Thymus (tissue), 11 donors: Measurements from ENCODE around the gene TGFBR3. TPM values are rescaled to one million over a fixed set of nuclear protein-coding genes. Genes with fewer than 3 reads are reported as not detected.
A peak's percentile ranks its signal among the peaks of the same experiment; 100 is the strongest.

Experiments
- DNase-seq, 9 donors: peaks; one replicate each; pipeline ENCODE4 v3.0.0-alpha.2; 2013; ENCODE audit warnings: low spot score in 9 of 9, low read depth in 6 of 9, missing footprints in 1 of 9
- H3K27ac ChIP-seq, 2 donors: one replicate each; pipeline ENCODE4 v1.5.1; 2013; ENCODE audit warnings: control low read depth in 1 of 2, low read depth in 1 of 2, low read length in 1 of 2, mild to moderate bottlenecking in 1 of 2, moderate library complexity in 1 of 2
- H3K27me3 ChIP-seq, 2 donors: one replicate each; pipeline ENCODE4 v1.5.1; 2013; ENCODE audit warnings: low read length in 1 of 2; ENCODE audit not compliant: control insufficient read depth in 2 of 2, insufficient read depth in 1 of 2
- H3K36me3 ChIP-seq, 2 donors: one replicate each; pipeline ENCODE4 v1.5.1; 2013; ENCODE audit warnings: low read length in 1 of 2, mild to moderate bottlenecking in 1 of 2, moderate library complexity in 1 of 2; ENCODE audit not compliant: control insufficient read depth in 2 of 2, insufficient read depth in 2 of 2
- H3K4me1 ChIP-seq, 2 donors: one replicate each; pipeline ENCODE4 v1.5.1; 2013; ENCODE audit warnings: low read length in 2 of 2; ENCODE audit not compliant: control insufficient read depth in 2 of 2, insufficient read depth in 2 of 2
- H3K4me3 ChIP-seq, 2 donors: one replicate each; pipeline ENCODE4 v1.5.1; 2013; ENCODE audit warnings: low read length in 2 of 2, control low read depth in 1 of 2, mild to moderate bottlenecking in 1 of 2
- H3K9me3 ChIP-seq, 2 donors: one replicate each; pipeline ENCODE4 v1.5.1; 2013; ENCODE audit warnings: low read length in 1 of 2, mild to moderate bottlenecking in 1 of 2; ENCODE audit not compliant: control insufficient read depth in 2 of 2, insufficient read depth in 1 of 2
- whole genome bisulfite sequencing: extraction: QIAGEN DNeasy Blood & Tissue Kit; methylation state at CpG from one replicate; pipeline ENCODE4 v1.1.7; 2013; 5-methylcytosine and 5-hydroxymethylcytosine counted together
- polyA plus RNA-seq: library from polyadenylated mRNA; stranded (reverse); fragments of 200-250 nt; gene quantifications from one replicate; pipeline ENCODE4 v1.2.3, GENCODE V29; 2013
- total RNA-seq: library from RNA; stranded (reverse); fragments of 120-200 nt; gene quantifications from one replicate; pipeline ENCODE4 v1.2.4, GENCODE V29; 2013
- donor health status: healthy.

The TGFBR3 gene
- total and polyA plus RNA-seq, 2 donors: 5.4 to 10.1 TPM

GRCh38 chr1:91714867-91715381 lies 171.0 kb downstream of the TGFBR3 start:
- Histone ChIP-seq H3K27me3 (no peaks in the 10 kb centered on the region), H3K27ac (no peak overlapping the region), H3K4me1 (peaks cover 0 to 3% of the 10 kb centered on the region in 2 donors), H3K4me3 (no peak overlapping the region), H3K9me3 (no peaks in the 10 kb centered on the region), H3K36me3 (no peaks in the 10 kb centered on the region)
- no peak for DNase-seq
- WGBS: 96% methylated on average over 8 of the region's 8 CpGs

DNA sequence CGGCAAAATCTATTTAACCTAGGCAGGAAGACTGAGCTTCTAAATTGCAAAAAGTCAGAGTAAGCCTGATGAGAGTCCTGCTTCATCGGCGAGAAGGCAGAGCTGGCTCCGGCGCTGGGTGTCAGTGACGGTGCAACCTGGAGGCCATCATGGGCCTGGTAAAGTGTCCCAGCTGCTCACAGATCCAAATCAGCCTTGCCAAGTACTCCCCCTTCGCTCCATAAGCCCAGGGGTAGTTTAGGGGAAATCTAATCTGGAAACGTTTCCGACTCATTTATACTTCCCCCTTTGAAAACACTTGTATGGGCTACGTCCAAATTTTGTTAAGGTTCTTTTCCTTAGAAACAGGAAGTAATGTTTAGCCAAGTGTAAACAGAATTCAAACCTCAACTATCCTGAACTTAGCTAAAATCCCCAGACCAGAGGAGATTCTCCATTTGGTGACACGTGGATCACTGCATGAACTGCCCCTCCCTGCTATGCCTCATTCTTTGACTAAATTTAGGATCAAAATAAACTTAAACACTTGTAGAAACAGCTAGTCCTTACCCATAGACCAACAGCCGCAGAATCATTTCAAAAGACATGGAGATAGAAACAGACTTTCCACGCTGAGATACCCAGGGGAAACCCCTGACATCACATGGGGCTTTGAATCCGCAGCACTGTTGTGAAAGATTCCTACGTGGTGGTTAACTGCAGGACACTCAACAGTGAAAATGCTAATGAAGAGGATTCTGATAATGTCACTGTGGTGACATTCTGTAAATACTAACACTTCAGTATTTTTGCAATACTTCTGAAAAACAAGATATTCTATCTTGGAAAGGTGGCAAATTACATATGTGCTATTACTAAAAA lies 172.7 kb downstream of the TGFBR3 start:
- peak overlapping the region; percentile 66 to 76 for H3K27ac ChIP-seq
- H3K36me3 ChIP-seq: no peaks in the 10 kb centered on the region
- H3K9me3 ChIP-seq: no peaks in the 10 kb centered on the region
- no peak overlapping the region for H3K4me3 ChIP-seq
- H3K4me1 ChIP-seq: peaks cover 0 to 3% of the 10 kb centered on the region in 2 donors
- H3K27me3 ChIP-seq: no peaks in the 10 kb centered on the region
- peak in 1 of 9 donors; percentile 29 for DNase-seq
- WGBS: 66% methylated on average over 15 of the region's 15 CpGs

GRCh38 chr1:91712393-91712792 lies 173.6 kb downstream of the TGFBR3 start:
- Histone ChIP-seq H3K9me3 (no peaks in the 10 kb centered on the region), H3K4me3 (no peak overlapping the region), H3K27ac (no peak overlapping the region), H3K27me3 (no peaks in the 10 kb centered on the region), H3K36me3 (peaks cover 0 to 2% of the 10 kb centered on the region in 2 donors), H3K4me1 (peaks cover 0 to 3% of the 10 kb centered on the region in 2 donors)
- 92% methylated on average over 3 of the region's 3 CpGs for WGBS
- DNase-seq: no peak

- H3K4me3 ChIP-seq: no peak overlapping the region
Observed at GRCh38 chr1:91711504-91712247, 174.3 kb downstream of the TGFBR3 start.

GRCh38 chr1:91710261-91710660 lies 175.7 kb downstream of the TGFBR3 start:
- H3K27ac ChIP-seq: no peak overlapping the region
- WGBS: 73% methylated on average over 4 of the region's 4 CpGs
- H3K27me3 ChIP-seq: no peaks in the 10 kb centered on the region
- peaks cover 0 to 3% of the 10 kb centered on the region in 2 donors for H3K4me1 ChIP-seq
- DNase-seq: no peak
- H3K36me3 ChIP-seq: peaks cover 0 to 2% of the 10 kb centered on the region in 2 donors
- H3K9me3 ChIP-seq: no peaks in the 10 kb centered on the region
- H3K4me3 ChIP-seq: no peak overlapping the region

More at GRCh38 chr1:91711504-91712247, 174.3 kb downstream of the TGFBR3 start:
- H3K4me1 ChIP-seq: peaks cover 0 to 3% of the 10 kb centered on the region in 2 donors
- DNase-seq: no peak
- H3K36me3 ChIP-seq: peaks cover 0 to 2% of the 10 kb centered on the region in 2 donors
- H3K27ac ChIP-seq: no peak overlapping the region
- H3K9me3 ChIP-seq: no peaks in the 10 kb centered on the region
- H3K27me3 ChIP-seq: no peaks in the 10 kb centered on the region
- WGBS: 97% methylated on average over 5 of the region's 5 CpGs

DNA sequence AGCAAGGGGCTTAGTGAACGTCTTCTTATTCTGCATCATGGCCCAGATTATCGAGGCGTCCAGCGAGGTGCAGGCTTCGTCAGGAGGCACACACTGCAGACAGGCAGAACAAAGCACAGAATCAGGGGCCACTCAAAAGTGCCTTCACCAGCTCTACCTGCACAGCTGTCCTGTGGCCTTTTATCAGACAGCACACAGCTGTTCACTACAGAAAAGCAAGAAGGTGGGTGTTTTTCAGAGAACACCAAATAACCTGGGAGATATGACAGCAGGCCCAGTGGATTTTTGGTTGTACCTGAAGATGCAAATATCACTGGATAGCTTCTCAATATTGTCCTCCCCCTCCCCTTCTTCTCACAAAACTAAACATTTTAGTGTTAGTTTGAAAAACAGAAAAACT lies 177.3 kb downstream of the TGFBR3 start:
- H3K27me3 ChIP-seq: no peaks in the 10 kb centered on the region
- no peak overlapping the region for H3K4me3 ChIP-seq
- H3K4me1 ChIP-seq: peaks cover 0 to 3% of the 10 kb centered on the region in 2 donors
- no peak overlapping the region for H3K27ac ChIP-seq
- 97% methylated on average over 5 of the region's 5 CpGs for whole genome bisulfite sequencing
- no peaks in the 10 kb centered on the region for H3K9me3 ChIP-seq
- H3K36me3 ChIP-seq: peaks cover 0 to 2% of the 10 kb centered on the region in 2 donors
- DNase-seq: no peak

DNA sequence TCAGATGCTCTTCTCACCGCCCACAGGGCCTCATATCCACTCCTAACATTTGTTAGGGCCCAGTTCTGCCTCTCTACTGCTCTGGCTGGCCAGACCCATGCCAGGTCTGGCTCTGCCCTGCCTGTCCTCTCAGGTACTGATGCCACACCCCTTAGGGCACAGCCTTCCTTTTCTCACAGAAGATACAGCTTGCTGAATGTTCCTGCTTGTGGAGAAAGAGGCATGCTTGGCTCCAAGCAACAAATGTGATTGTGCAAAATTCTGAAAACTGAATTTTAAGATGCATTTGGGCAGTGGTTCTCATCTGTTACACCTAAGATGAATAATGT lies 178.1 kb downstream of the TGFBR3 start:
- Histone ChIP-seq H3K36me3 (peaks cover 0 to 2% of the 10 kb centered on the region in 2 donors), H3K9me3 (no peaks in the 10 kb centered on the region), H3K4me3 (no peak overlapping the region), H3K27me3 (no peaks in the 10 kb centered on the region), H3K4me1 (no peaks in the 10 kb centered on the region), H3K27ac (no peak overlapping the region)
- 98% methylated on average over 1 of the region's 1 CpG for WGBS
- no peak for DNase-seq

GRCh38 chr1:91707114-91707889 lies 178.6 kb downstream of the TGFBR3 start:
- DNase-seq: no peak
- H3K9me3 ChIP-seq: no peaks in the 10 kb centered on the region
- no peaks in the 10 kb centered on the region for H3K4me1 ChIP-seq
- peaks cover 0 to 2% of the 10 kb centered on the region in 2 donors for H3K36me3 ChIP-seq
- no peaks in the 10 kb centered on the region for H3K27me3 ChIP-seq
- no peak overlapping the region for H3K27ac ChIP-seq
- WGBS: 96% methylated on average over 3 of the region's 3 CpGs
- no peak overlapping the region for H3K4me3 ChIP-seq
